ENCODE data around the gene ZNF138.

GRCh38 chr7:64834989-64835388 is 40.8 kb downstream of the ZNF138 start:
- TF ChIP-seq POLR2AphosphoS5 (IDR thresholded peaks at IDR 0.05; ENCODE audit: low read depth): no peak
- no peak for TF ChIP-seq CTCF (conservative IDR thresholded peaks at IDR 0.05; ENCODE audit: low read depth in 2 of 2)
- no peak for TF ChIP-seq EZH2 (IDR thresholded peaks at IDR 0.05; ENCODE audit: low read depth, unreplicated experiment)
- TF ChIP-seq REST (IDR thresholded peaks at IDR 0.05; ENCODE audit: unreplicated experiment): no peak
- no peak for TF ChIP-seq ZNF114 (CRISPR knock-in tag; IDR thresholded peaks at IDR 0.05)
- no peak for TF ChIP-seq JUNB (IDR thresholded peaks at IDR 0.05; ENCODE audit: unreplicated experiment)

Measured in GM23338 (cell line).